ENCODE data around the gene SUCO. TPM values are rescaled to one million over a fixed set of nuclear protein-coding genes. Genes with fewer than 3 reads are reported as not detected.

SUCO gene
- total RNA-seq, 1 donor from 2014 or later = 63.7 TPM

DNA sequence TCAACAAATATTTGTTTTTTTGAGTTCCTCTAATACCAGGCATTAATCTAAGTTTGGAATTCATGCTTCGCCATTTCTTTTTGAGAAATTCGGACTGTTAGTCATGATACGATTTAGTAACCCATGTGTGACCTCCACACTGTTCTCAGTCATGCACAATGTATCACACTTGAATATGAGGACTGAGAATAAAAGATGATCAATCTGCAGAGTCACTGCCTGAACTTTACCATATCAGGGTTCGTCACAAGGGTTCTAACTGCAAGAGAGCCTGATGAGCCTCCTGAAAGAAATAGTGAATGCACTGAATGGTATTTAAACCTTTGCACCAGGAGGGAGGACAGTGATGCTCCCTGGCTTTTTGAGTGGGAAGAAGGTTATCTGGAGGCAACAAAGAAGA lies 115.0 kb downstream of the SUCO start:
- no peak for FAIRE-seq
- Mint-ChIP-seq H3K36me3 (ENCODE audit: low read depth, unreplicated experiment) (no peaks in the 10 kb centered on the region), H3K4me3 (ENCODE audit: unreplicated experiment) (no peak overlapping the region), H3K4me1 (ENCODE audit: low read depth, unreplicated experiment) (peaks cover 20% of the 10 kb centered on the region), H3K9me3 (ENCODE audit: unreplicated experiment) (no peaks in the 10 kb centered on the region), H3K27ac (ENCODE audit: unreplicated experiment) (no peak overlapping the region), H3K27me3 (ENCODE audit: low read depth, unreplicated experiment) (no peaks in the 10 kb centered on the region)
- no peak overlapping the region for H3K4me3 ChIP-seq (ENCODE audit: insufficient read depth, low read depth, low read length)
- H3K4me2 ChIP-seq (ENCODE audit: low read length) = no peak overlapping the region
- no peak for DNase-seq (ENCODE audit: low read depth)
- H2AFZ ChIP-seq (ENCODE audit: low read depth, low read length) = no peak overlapping the region
- peaks cover 5% of the 10 kb centered on the region for H3K4me1 ChIP-seq (ENCODE audit: insufficient read depth, low read length)
- H4K20me1 ChIP-seq (ENCODE audit: insufficient read depth, low read length) = no peaks in the 10 kb centered on the region
- H3K9me3 ChIP-seq (ENCODE audit: insufficient read depth, low read depth, low read length) = no peaks in the 10 kb centered on the region
- H3K79me2 ChIP-seq (ENCODE audit: insufficient read depth, low read length) = no peaks in the 10 kb centered on the region
- H3K27me3 ChIP-seq (ENCODE audit: insufficient read depth, low read length) = no peaks in the 10 kb centered on the region
- H3K9ac ChIP-seq (ENCODE audit: low read length) = no peak overlapping the region
- no peaks in the 10 kb centered on the region for H3K36me3 ChIP-seq (ENCODE audit: insufficient read depth, low read length)
- no peak overlapping the region for H3K27ac ChIP-seq (ENCODE audit: low read depth, low read length)
- TF ChIP-seq, protein P1, sequence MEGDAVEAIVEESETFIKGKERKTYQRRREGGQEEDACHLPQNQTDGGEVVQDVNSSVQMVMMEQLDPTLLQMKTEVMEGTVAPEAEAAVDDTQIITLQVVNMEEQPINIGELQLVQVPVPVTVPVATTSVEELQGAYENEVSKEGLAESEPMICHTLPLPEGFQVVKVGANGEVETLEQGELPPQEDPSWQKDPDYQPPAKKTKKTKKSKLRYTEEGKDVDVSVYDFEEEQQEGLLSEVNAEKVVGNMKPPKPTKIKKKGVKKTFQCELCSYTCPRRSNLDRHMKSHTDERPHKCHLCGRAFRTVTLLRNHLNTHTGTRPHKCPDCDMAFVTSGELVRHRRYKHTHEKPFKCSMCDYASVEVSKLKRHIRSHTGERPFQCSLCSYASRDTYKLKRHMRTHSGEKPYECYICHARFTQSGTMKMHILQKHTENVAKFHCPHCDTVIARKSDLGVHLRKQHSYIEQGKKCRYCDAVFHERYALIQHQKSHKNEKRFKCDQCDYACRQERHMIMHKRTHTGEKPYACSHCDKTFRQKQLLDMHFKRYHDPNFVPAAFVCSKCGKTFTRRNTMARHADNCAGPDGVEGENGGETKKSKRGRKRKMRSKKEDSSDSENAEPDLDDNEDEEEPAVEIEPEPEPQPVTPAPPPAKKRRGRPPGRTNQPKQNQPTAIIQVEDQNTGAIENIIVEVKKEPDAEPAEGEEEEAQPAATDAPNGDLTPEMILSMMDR (IDR thresholded peaks at IDR 0.05; ENCODE audit: insufficient read depth, low read depth, low read length) = no peak
- TF ChIP-seq EZH2 (IDR thresholded peaks at IDR 0.05; ENCODE audit: insufficient read depth, low read length) = no peak

DNA sequence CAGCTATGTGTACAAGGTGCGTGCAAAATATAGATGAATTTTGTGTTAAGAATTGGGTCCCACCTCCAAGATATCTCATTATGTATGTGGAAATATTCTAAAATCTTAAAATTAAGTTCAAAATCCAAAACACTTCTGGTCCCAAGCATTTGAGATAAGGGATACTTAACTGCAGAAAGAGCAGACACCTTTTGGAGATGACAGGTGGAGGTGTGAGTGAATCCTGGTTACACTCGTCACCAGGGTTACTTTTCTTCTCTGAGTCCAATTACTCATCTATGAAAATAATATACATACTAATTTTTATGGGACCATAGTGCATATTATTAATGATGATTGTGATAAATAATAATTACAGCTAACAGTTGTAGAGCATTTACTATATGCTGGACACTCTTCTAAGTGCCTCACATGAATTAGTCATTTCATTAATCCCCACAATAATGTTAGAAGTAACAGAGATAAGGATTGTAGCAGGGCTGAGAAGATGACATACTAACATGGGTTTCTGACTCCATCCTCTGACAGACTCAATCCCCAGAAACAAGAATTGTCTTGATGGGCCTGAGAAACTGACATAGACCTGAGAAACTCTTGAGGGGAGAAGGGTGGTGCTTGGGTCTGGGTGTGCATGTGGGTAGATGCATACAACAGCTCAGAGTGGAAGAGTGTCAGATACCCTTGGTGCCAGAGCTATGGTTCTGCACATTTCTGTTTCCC lies 117.7 kb downstream of the SUCO start:
- Mint-ChIP-seq H3K4me1 (ENCODE audit: low read depth, unreplicated experiment) (peaks cover 21% of the 10 kb centered on the region), H3K9me3 (ENCODE audit: unreplicated experiment) (no peaks in the 10 kb centered on the region), H3K27me3 (ENCODE audit: low read depth, unreplicated experiment) (no peaks in the 10 kb centered on the region), H3K27ac (ENCODE audit: unreplicated experiment) (no peak overlapping the region), H3K36me3 (ENCODE audit: low read depth, unreplicated experiment) (no peaks in the 10 kb centered on the region), H3K4me3 (ENCODE audit: unreplicated experiment) (no peak overlapping the region)
- H4K20me1 ChIP-seq (ENCODE audit: insufficient read depth, low read length) = no peaks in the 10 kb centered on the region
- FAIRE-seq = no peak
- no peaks in the 10 kb centered on the region for H3K27me3 ChIP-seq (ENCODE audit: insufficient read depth, low read length)
- H2AFZ ChIP-seq (ENCODE audit: low read depth, low read length) = no peak overlapping the region
- no peaks in the 10 kb centered on the region for H3K9me3 ChIP-seq (ENCODE audit: insufficient read depth, low read depth, low read length)
- no peak overlapping the region for H3K9ac ChIP-seq (ENCODE audit: low read length)
- no peaks in the 10 kb centered on the region for H3K79me2 ChIP-seq (ENCODE audit: insufficient read depth, low read length)
- no peak overlapping the region for H3K27ac ChIP-seq (ENCODE audit: low read depth, low read length)
- H3K4me2 ChIP-seq (ENCODE audit: low read length) = no peak overlapping the region
- H3K4me3 ChIP-seq (ENCODE audit: insufficient read depth, low read depth, low read length) = no peak overlapping the region
- H3K36me3 ChIP-seq (ENCODE audit: insufficient read depth, low read length) = no peaks in the 10 kb centered on the region
- TF ChIP-seq, protein P1 (IDR thresholded peaks at IDR 0.05; ENCODE audit: insufficient read depth, low read depth, low read length) = no peak
- no peak for TF ChIP-seq EZH2 (IDR thresholded peaks at IDR 0.05; ENCODE audit: insufficient read depth, low read length)
- H3K4me1 ChIP-seq (ENCODE audit: insufficient read depth, low read length) = peaks cover 13% of the 10 kb centered on the region
- DNase-seq (ENCODE audit: low read depth) = no peak

DNA sequence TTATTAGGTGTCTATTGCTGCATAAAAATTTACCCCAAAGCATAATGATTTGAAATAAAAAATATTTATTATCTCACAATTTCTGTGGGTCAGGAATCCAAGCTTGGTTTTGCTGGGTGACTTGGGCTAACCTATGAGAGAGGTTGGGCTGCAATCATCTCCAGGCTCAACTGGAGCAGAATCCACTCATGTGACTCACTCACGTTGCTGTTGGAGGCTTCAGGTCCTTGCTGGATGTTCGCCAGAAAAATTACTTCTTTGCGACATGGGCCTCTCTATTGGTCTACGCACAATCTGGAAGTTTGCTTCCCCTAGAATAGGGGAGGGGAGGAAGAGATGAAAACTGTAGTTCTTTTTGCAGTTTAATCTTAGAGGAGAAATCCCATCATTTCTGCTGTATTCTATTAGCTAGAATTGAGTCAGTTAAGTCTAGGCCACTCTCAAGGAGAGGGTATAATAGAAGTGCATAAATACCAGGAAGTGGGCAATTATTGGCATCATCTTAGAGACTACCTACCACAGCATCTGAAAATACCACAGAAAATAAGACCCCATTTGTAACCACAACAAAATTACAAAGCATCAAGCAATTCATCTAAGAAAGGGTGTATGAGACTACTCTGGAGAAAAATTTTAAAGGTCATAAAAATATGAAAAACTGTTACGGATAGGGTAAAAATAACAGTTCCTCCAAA lies 120.2 kb downstream of the SUCO start:
- H3K4me3 Mint-ChIP-seq (ENCODE audit: unreplicated experiment) = no peak overlapping the region
- Histone ChIP-seq H3K9ac (ENCODE audit: low read length) (no peak overlapping the region), H2AFZ (ENCODE audit: low read depth, low read length) (no peak overlapping the region), H3K4me2 (ENCODE audit: low read length) (no peak overlapping the region), H3K9me3 (ENCODE audit: insufficient read depth, low read depth, low read length) (no peaks in the 10 kb centered on the region), H3K36me3 (ENCODE audit: insufficient read depth, low read length) (no peaks in the 10 kb centered on the region), H3K27ac (ENCODE audit: low read depth, low read length) (no peak overlapping the region), H3K79me2 (ENCODE audit: insufficient read depth, low read length) (no peaks in the 10 kb centered on the region), H4K20me1 (ENCODE audit: insufficient read depth, low read length) (no peaks in the 10 kb centered on the region), H3K27me3 (ENCODE audit: insufficient read depth, low read length) (no peaks in the 10 kb centered on the region), H3K4me3 (ENCODE audit: insufficient read depth, low read depth, low read length) (no peak overlapping the region), H3K4me1 (ENCODE audit: insufficient read depth, low read length) (peaks cover 8% of the 10 kb centered on the region)
- no peak for TF ChIP-seq EZH2 (IDR thresholded peaks at IDR 0.05; ENCODE audit: insufficient read depth, low read length)
- TF ChIP-seq, protein P1 (IDR thresholded peaks at IDR 0.05; ENCODE audit: insufficient read depth, low read depth, low read length) = no peak
- no peaks in the 10 kb centered on the region for H3K27me3 Mint-ChIP-seq (ENCODE audit: low read depth, unreplicated experiment)
- FAIRE-seq = no peak
- H3K36me3 Mint-ChIP-seq (ENCODE audit: low read depth, unreplicated experiment) = no peaks in the 10 kb centered on the region
- H3K9me3 Mint-ChIP-seq (ENCODE audit: unreplicated experiment) = no peaks in the 10 kb centered on the region
- DNase-seq (ENCODE audit: low read depth) = no peak
- peaks cover 17% of the 10 kb centered on the region for H3K4me1 Mint-ChIP-seq (ENCODE audit: low read depth, unreplicated experiment)
- no peak overlapping the region for H3K27ac Mint-ChIP-seq (ENCODE audit: unreplicated experiment)

All from astrocyte (in vitro differentiated cells and primary cell).